ENCODE results near the gene FBXO40.

The FBXO40 gene

GRCh38 chr3:121624147-121624899, 31.1 kb downstream of the FBXO40 start:
- no peak for DNase-seq

GRCh38 chr3:121626495-121626894, 33.3 kb downstream of the FBXO40 start:
- DNase-seq: no peak

- DNase-seq: no peak
Observed at GRCh38 chr3:121627211-121627610, 34.0 kb downstream of the FBXO40 start.

GRCh38 chr3:121627622-121628021, 34.4 kb downstream of the FBXO40 start:
- no peak for DNase-seq

GRCh38 chr3:121629601-121630000, 36.4 kb downstream of the FBXO40 start:
- no peak for DNase-seq

- no peak for DNase-seq
Observed at GRCh38 chr3:121630355-121630754, 37.2 kb downstream of the FBXO40 start.

- DNase-seq: no peak
Observed at GRCh38 chr3:121637922-121638321, 44.7 kb downstream of the FBXO40 start.

GRCh38 chr3:121641127-121641526, 47.9 kb downstream of the FBXO40 start:
- DNase-seq: no peak

GRCh38 chr3:121642601-121643314, 49.6 kb downstream of the FBXO40 start:
- no peak for DNase-seq

- DNase-seq: no peak
Observed at GRCh38 chr3:121645054-121645453, 51.9 kb downstream of the FBXO40 start.

- no peak for DNase-seq
Observed at GRCh38 chr3:121648219-121648958, 55.2 kb downstream of the FBXO40 start.

- DNase-seq: peak; percentile 25
Observed at GRCh38 chr3:121649645-121650044, 56.5 kb downstream of the FBXO40 start.

GRCh38 chr3:121651684-121652083, 58.5 kb downstream of the FBXO40 start:
- DNase-seq: peak; percentile 83

- no peak for DNase-seq
Observed at GRCh38 chr3:121654493-121655385, 61.6 kb downstream of the FBXO40 start.

- DNase-seq: no peak
Observed at GRCh38 chr3:121658716-121659435, 65.7 kb downstream of the FBXO40 start.

- no peak for DNase-seq
Observed at GRCh38 chr3:121659586-121659985, 66.4 kb downstream of the FBXO40 start.

GRCh38 chr3:121660356-121661171, 67.4 kb downstream of the FBXO40 start, which contains the start of gene HCLS1:
HCLS1 (minus strand) TSS chr3:121660903; CDS start chr3:121658347, 2,556 bp downstream.
- peak; percentile 14 for DNase-seq

GRCh38 chr3:121661376-121661775, 68.2 kb downstream of the FBXO40 start:
- DNase-seq: no peak

- DNase-seq: no peak
Observed at GRCh38 chr3:121662742-121663141, 69.6 kb downstream of the FBXO40 start.

GRCh38 chr3:121663171-121663847, 70.1 kb downstream of the FBXO40 start:
- no peak for DNase-seq
